NCI-H774 (cell line): ENCODE results near the gene GAS7.

Source experiments
- DNase-seq: peaks from one replicate; lab custom pipeline; 2025; lab: John Stamatoyannopoulos, UW

GAS7 gene

GRCh38 chr17:10171122-10171571 is 27.3 kb downstream of the GAS7 start:
- DNase-seq: no peak

GRCh38 chr17:10170233-10170632 is 28.2 kb downstream of the GAS7 start:
- DNase-seq: no peak

GRCh38 chr17:10169290-10169689 is 29.1 kb downstream of the GAS7 start:
- no peak for DNase-seq

GRCh38 chr17:10166176-10166935 is 32.0 kb downstream of the GAS7 start:
- DNase-seq: no peak

GRCh38 chr17:10162096-10162495 is 36.3 kb downstream of the GAS7 start:
- DNase-seq: no peak

GRCh38 chr17:10161386-10161785 is 37.0 kb downstream of the GAS7 start:
- no peak for DNase-seq

GRCh38 chr17:10156948-10157607 is 41.3 kb downstream of the GAS7 start:
- DNase-seq: no peak

GRCh38 chr17:10156599-10156947 is 41.8 kb downstream of the GAS7 start:
- DNase-seq: no peak

- no peak for DNase-seq
Observed at GRCh38 chr17:10156077-10156435, 42.4 kb downstream of the GAS7 start.

- no peak for DNase-seq
Observed at GRCh38 chr17:10155371-10156076, 42.9 kb downstream of the GAS7 start.

GRCh38 chr17:10151667-10152496 is 46.5 kb downstream of the GAS7 start:
- DNase-seq: no peak

- no peak for DNase-seq
Observed at GRCh38 chr17:10149573-10150399, 48.6 kb downstream of the GAS7 start.

GRCh38 chr17:10147761-10148415 is 50.5 kb downstream of the GAS7 start:
- DNase-seq: no peak

GRCh38 chr17:10147040-10147439 is 51.4 kb downstream of the GAS7 start:
- DNase-seq: no peak

- no peak for DNase-seq
Observed at GRCh38 chr17:10144982-10145381, 53.4 kb downstream of the GAS7 start.

- no peak for DNase-seq
Observed at GRCh38 chr17:10144456-10144855, 54.0 kb downstream of the GAS7 start.

- no peak for DNase-seq
Observed at GRCh38 chr17:10141436-10141835, 57.0 kb downstream of the GAS7 start.

GRCh38 chr17:10139577-10139976 is 58.8 kb downstream of the GAS7 start:
- DNase-seq: no peak

GRCh38 chr17:10136258-10136981 is 62.0 kb downstream of the GAS7 start:
- DNase-seq: no peak
